Activated CD8-positive, alpha-beta T cell treated with anti-CD3 and anti-CD28 coated beads, Interleukin-2, amount 10 ng/mL, durations not matched to agents 7 days and 5 days (primary cell): ENCODE results near the gene PDZK1IP1. TPM values are rescaled to one million over a fixed set of nuclear protein-coding genes. Genes with fewer than 3 reads are reported as not detected.
"Not testable (repeated sequence)": the region's sequence is repeated elsewhere in the genome, so short reads cannot be mapped to it uniquely, and the experiment has no call there.

ENCODE experiments used
- ATAC-seq: fragments of 150-1000 bp; cut with Tn5 transposase; one replicate; pipeline ENCODE4 v1.10.0; 2021; ENCODE audit warnings: moderate library complexity
- CTCF ChIA-PET: fragments of 350-600 bp; sonication (Branson Sonifier 250); formaldehyde crosslinking; loops from one replicate; lab custom pipeline; 2021; ENCODE audit warnings: antibody characterized with exemption; lab: Charles Lee
- POLR2A ChIA-PET: fragments of 350-600 bp; sonication (Branson Sonifier 250); formaldehyde crosslinking; loops from one replicate; lab custom pipeline; 2021; ENCODE audit warnings: antibody characterized with exemption; lab: Charles Lee
- DNase-seq: peaks from one replicate; pipeline ENCODE4 v3.0.0-alpha.2; 2020
- H3K27ac Mint-ChIP-seq: one replicate; pipeline ENCODE4 v1.8.0; 2021; ENCODE audit warnings: mild to moderate bottlenecking, mixed read lengths
- H3K27me3 Mint-ChIP-seq: one replicate; pipeline ENCODE4 v1.8.0; 2021; ENCODE audit warnings: low read depth, mixed read lengths
- H3K36me3 Mint-ChIP-seq: one replicate; pipeline ENCODE4 v1.8.0; 2021; ENCODE audit warnings: low read depth, mixed read lengths
- H3K4me1 Mint-ChIP-seq: one replicate; pipeline ENCODE4 v1.8.0; 2021; ENCODE audit warnings: low read depth, mixed read lengths
- H3K4me3 Mint-ChIP-seq: one replicate; pipeline ENCODE4 v1.8.0; 2021; ENCODE audit warnings: mild to moderate bottlenecking, mixed read lengths
- H3K9me3 Mint-ChIP-seq: one replicate; pipeline ENCODE4 v1.8.0; 2022; ENCODE audit warnings: mixed read lengths; ENCODE audit not compliant: insufficient read depth
- total RNA-seq, 2 experiments: library from RNA; stranded (reverse); gene quantifications; one replicate each; pipeline ENCODE4 v1.2.3, GENCODE V29; 2021

The PDZK1IP1 gene
- total RNA-seq, 2 experiments from 2014 or later = not detected

- CTCF ChIA-PET, DNase-seq, H3K9me3 Mint-ChIP-seq, H3K4me3 Mint-ChIP-seq, H3K36me3 Mint-ChIP-seq, H3K27ac Mint-ChIP-seq, ATAC-seq, POLR2A ChIA-PET, H3K4me1 Mint-ChIP-seq: not testable (repeated sequence)
- peaks cover 12% of the 10 kb centered on the region for H3K27me3 Mint-ChIP-seq
Observed at GRCh38 chr1:47146495-47146894, 43.3 kb downstream of the PDZK1IP1 start.

DNA sequence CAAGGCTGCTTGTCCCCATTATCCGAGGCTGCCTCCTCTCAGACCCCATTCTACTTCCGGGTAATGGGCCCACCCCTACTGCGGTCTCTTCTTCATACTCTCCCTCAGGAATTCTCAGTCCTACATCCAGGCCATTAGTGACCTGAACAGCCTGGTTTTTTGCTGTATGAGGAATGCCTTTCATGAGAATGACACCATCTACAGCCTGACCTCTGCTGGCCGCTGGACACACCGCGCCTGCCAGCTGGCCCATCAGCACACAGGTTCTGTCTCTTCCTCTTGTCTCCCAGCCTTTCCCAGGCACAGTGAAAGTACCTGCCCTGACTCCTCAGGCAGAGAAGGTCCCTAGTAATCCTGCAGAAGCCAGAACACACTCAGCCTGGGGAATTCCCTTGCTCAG is 46.2 kb downstream of the PDZK1IP1 start:
- H3K27me3 Mint-ChIP-seq, DNase-seq, POLR2A ChIA-PET, ATAC-seq, H3K36me3 Mint-ChIP-seq, CTCF ChIA-PET, H3K9me3 Mint-ChIP-seq, H3K27ac Mint-ChIP-seq, H3K4me1 Mint-ChIP-seq, H3K4me3 Mint-ChIP-seq: not testable (repeated sequence)

- ATAC-seq, CTCF ChIA-PET, H3K36me3 Mint-ChIP-seq, POLR2A ChIA-PET, H3K9me3 Mint-ChIP-seq, H3K27me3 Mint-ChIP-seq, H3K4me1 Mint-ChIP-seq, H3K4me3 Mint-ChIP-seq, H3K27ac Mint-ChIP-seq, DNase-seq: not testable (repeated sequence)
Observed at GRCh38 chr1:47140358-47140757, 49.5 kb downstream of the PDZK1IP1 start.

- ChIA-PET POLR2A (no interaction called here), CTCF (no interaction called here)
- no peak overlapping the region for H3K27ac Mint-ChIP-seq
- H3K36me3 Mint-ChIP-seq = no peaks in the 10 kb centered on the region
- no peaks in the 10 kb centered on the region for H3K9me3 Mint-ChIP-seq
- H3K4me1 Mint-ChIP-seq = no peaks in the 10 kb centered on the region
- no peak for DNase-seq
- H3K4me3 Mint-ChIP-seq = no peak overlapping the region
- no peak for ATAC-seq
- peaks cover 4% of the 10 kb centered on the region for H3K27me3 Mint-ChIP-seq
Observed at GRCh38 chr1:47137925-47138615, 51.8 kb downstream of the PDZK1IP1 start.

- ATAC-seq = no peak
- DNase-seq = no peak
- H3K9me3 Mint-ChIP-seq = no peaks in the 10 kb centered on the region
- POLR2A ChIA-PET = no interaction called here
- no peaks in the 10 kb centered on the region for H3K4me1 Mint-ChIP-seq
- no peak within 1 kb of the TSS for H3K27ac Mint-ChIP-seq
- peaks cover 3% of the 10 kb centered on the region for H3K27me3 Mint-ChIP-seq
- H3K4me3 Mint-ChIP-seq = no peak within 1 kb of the TSS
- H3K36me3 Mint-ChIP-seq = no peaks in the 10 kb centered on the region
- CTCF ChIA-PET = no interaction called here
Observed at GRCh38 chr1:47137198-47137597, 52.6 kb downstream of the PDZK1IP1 start, which contains the start of gene CYP4A22. CYP4A22 (plus strand) TSS chr1:47137441; CDS start chr1:47137486, 45 bp downstream.

Other genes with a start within 250 kb of the PDZK1IP1 start
- gene CYP4A11, start 248.6 kb downstream of the PDZK1IP1 start, total RNA-seq = not detected
- gene CYP4X1, start 166.4 kb downstream of the PDZK1IP1 start, total RNA-seq = not detected
- gene CYP4Z1, start 122.8 kb downstream of the PDZK1IP1 start, total RNA-seq = not detected
- not detected for gene CYP4A22, start 52.6 kb downstream of the PDZK1IP1 start, total RNA-seq
- gene TAL1, start 42.2 kb upstream of the PDZK1IP1 start, total RNA-seq = not detected
- gene STIL, start 124.1 kb upstream of the PDZK1IP1 start, total RNA-seq = 10 to 100 TPM; 48.0 to 50.1 TPM
- 10 to 100 TPM; 95.3 to 98.8 TPM for gene CMPK1, start 143.8 kb upstream of the PDZK1IP1 start, total RNA-seq
- gene FOXE3, start 226.2 kb upstream of the PDZK1IP1 start, total RNA-seq = not detected
- gene FOXD2, start 248.0 kb upstream of the PDZK1IP1 start, total RNA-seq = under 1 TPM; 0.24 to 0.31 TPM